Stomach (tissue), 4 donors: ENCODE measurements around the gene ASPG.

Experiments
- EP300 ChIP-seq: sonication (generic); formaldehyde crosslinking; IDR thresholded peaks from one replicate; pipeline ENCODE4 v1.6.1; 2017; ENCODE audit warnings: antibody characterized with exemption
- TF ChIP-seq, protein P1 (sequence below), 7 experiments: fragments of 450-650 bp in 4 of 7; fragments of 200-600 bp in 3 of 7; sonication (generic) in 3 of 7; IDR thresholded peaks; one replicate each; pipeline ENCODE4 v1.5.1; 2016 to 2019; ENCODE audit warnings: antibody characterized with exemption in 7 of 7, control low read depth in 2 of 7, mild to moderate bottlenecking in 1 of 7

DNA sequence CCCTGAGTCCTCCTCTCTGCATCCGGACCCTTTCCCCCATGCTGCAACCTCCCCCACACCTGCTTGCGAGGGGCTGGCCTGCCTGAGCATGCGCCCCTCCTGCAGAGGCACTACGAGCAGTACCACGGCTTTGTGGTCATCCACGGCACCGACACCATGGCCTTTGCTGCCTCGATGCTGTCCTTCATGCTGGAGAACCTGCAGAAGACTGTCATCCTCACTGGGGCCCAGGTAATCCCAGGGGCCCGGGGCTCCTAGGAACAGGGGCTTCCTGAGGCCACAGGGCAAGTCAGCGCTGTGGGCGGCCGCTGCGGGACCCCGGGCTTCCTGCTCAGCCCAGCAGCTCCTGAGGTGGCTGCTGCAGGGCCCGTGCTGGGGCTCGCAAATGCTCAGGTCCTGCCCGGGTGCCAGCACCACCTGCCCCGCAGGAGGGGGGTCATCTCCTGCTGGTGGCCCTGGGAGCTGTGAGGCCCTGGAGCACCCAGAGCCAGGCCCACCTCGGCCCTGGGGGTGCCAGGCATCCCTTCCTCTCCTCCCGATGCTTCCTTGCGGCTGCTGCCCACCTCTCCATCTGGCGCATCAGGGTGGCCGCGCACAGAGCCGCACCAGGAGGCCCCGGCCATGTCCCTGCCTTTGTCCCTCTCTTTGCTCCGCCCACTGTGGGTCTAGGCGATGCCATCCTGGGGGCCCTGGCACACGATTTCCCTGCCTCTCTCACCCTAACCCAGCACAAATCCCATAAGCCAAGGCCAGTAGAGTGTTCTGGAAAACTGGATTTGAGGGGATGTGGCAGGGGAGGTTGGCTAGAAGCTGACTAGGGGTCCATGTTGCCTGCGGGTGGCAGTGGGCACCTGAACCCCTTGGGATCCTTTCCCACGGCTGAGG, 10.2 kb downstream of the ASPG start:
- TF ChIP-seq, protein P1, sequence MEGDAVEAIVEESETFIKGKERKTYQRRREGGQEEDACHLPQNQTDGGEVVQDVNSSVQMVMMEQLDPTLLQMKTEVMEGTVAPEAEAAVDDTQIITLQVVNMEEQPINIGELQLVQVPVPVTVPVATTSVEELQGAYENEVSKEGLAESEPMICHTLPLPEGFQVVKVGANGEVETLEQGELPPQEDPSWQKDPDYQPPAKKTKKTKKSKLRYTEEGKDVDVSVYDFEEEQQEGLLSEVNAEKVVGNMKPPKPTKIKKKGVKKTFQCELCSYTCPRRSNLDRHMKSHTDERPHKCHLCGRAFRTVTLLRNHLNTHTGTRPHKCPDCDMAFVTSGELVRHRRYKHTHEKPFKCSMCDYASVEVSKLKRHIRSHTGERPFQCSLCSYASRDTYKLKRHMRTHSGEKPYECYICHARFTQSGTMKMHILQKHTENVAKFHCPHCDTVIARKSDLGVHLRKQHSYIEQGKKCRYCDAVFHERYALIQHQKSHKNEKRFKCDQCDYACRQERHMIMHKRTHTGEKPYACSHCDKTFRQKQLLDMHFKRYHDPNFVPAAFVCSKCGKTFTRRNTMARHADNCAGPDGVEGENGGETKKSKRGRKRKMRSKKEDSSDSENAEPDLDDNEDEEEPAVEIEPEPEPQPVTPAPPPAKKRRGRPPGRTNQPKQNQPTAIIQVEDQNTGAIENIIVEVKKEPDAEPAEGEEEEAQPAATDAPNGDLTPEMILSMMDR (IDR thresholded peaks at IDR 0.05), result no peak
- no peak for TF ChIP-seq EP300
